ENCODE measurements around the gene PROX2.

PROX2 gene

GRCh38 chr14:74875941-74876913, at the start of gene PROX2:
TSS of gene PROX2 (minus strand) at chr14:74876145. CDS start at chr14:74863834, 12,311 bp downstream.
- ChIA-PET POLR2A (ENCODE audit: low non-redundant PET) (no interaction called here), CTCF (interaction anchor here (0.5 to 2.0 kb wide), 4 partner anchors 15 to 267 kb away, joined by 3 to 10 read pairs (median 3); partner anchors contain the start of gene LTBP2)
- no peak for TF ChIP-seq CTCF (conservative IDR thresholded peaks at IDR 0.05; ENCODE audit: low read depth)
- no peak for DNase-seq (ENCODE audit: low spot score)
- no peak within 1 kb of the TSS for H3K27ac ChIP-seq

- CTCF ChIA-PET: no interaction called here
- H3K27ac ChIP-seq: no peak overlapping the region
- no peak for DNase-seq (ENCODE audit: low spot score)
- POLR2A ChIA-PET (ENCODE audit: low non-redundant PET): no interaction called here
- TF ChIP-seq CTCF (conservative IDR thresholded peaks at IDR 0.05; ENCODE audit: low read depth): no peak
Measured at GRCh38 chr14:74924061-74924460, 48.1 kb upstream of the PROX2 start.

- no peak within 1 kb of the TSS for H3K27ac ChIP-seq
- DNase-seq (ENCODE audit: low spot score): peak; percentile 97
- CTCF ChIA-PET: interaction anchor here (0.8 kb wide), 1 partner anchor 18 kb away, joined by 3 read pairs; no protein-coding TSS in a partner anchor
- POLR2A ChIA-PET (ENCODE audit: low non-redundant PET): no interaction called here
- TF ChIP-seq CTCF (conservative IDR thresholded peaks at IDR 0.05; ENCODE audit: low read depth): no peak
Measured at GRCh38 chr14:74922752-74923401, 46.9 kb upstream of the PROX2 start, which contains the start of gene RPS6KL1. TSS of gene RPS6KL1 (minus strand) at chr14:74923260. CDS start at chr14:74921541, 1,719 bp downstream.

- POLR2A ChIA-PET (ENCODE audit: low non-redundant PET): no interaction called here
Measured at GRCh38 chr14:74921987-74922751, 46.2 kb upstream of the PROX2 start.

GRCh38 chr14:74921053-74921620, 45.2 kb upstream of the PROX2 start:
- CTCF ChIA-PET: interaction anchor here (0.5 to 1.2 kb wide), 5 partner anchors 9 to 169 kb away, joined by 3 to 6 read pairs (median 3); no protein-coding TSS in a partner anchor
- POLR2A ChIA-PET (ENCODE audit: low non-redundant PET): no interaction called here

More at GRCh38 chr14:74921987-74922751, 46.2 kb upstream of the PROX2 start:
- CTCF ChIA-PET: interaction anchor here (0.6 to 1.0 kb wide), 4 partner anchors 17 to 178 kb away, joined by 3 to 4 read pairs (median 3); no protein-coding TSS in a partner anchor
- DNase-seq (ENCODE audit: low spot score): no peak
- no peak for TF ChIP-seq CTCF (conservative IDR thresholded peaks at IDR 0.05; ENCODE audit: low read depth)
- no peak overlapping the region for H3K27ac ChIP-seq

More at GRCh38 chr14:74921053-74921620, 45.2 kb upstream of the PROX2 start:
- TF ChIP-seq CTCF (conservative IDR thresholded peaks at IDR 0.05; ENCODE audit: low read depth): no peak
- H3K27ac ChIP-seq: no peak overlapping the region
- DNase-seq (ENCODE audit: low spot score): no peak
